Islet of Langerhans (tissue), 1 donor: Measurements from ENCODE around the gene TAF5L.
"Not testable (repeated sequence)": the region's sequence is repeated elsewhere in the genome, so short reads cannot be mapped to it uniquely, and the experiment has no call there.

Source experiments
- FAIRE-seq: peaks from one replicate; lab custom pipeline; 2011; peaks lifted over from hg19 to GRCh38; lab: Jason Lieb, UNC

Gene TAF5L

DNA sequence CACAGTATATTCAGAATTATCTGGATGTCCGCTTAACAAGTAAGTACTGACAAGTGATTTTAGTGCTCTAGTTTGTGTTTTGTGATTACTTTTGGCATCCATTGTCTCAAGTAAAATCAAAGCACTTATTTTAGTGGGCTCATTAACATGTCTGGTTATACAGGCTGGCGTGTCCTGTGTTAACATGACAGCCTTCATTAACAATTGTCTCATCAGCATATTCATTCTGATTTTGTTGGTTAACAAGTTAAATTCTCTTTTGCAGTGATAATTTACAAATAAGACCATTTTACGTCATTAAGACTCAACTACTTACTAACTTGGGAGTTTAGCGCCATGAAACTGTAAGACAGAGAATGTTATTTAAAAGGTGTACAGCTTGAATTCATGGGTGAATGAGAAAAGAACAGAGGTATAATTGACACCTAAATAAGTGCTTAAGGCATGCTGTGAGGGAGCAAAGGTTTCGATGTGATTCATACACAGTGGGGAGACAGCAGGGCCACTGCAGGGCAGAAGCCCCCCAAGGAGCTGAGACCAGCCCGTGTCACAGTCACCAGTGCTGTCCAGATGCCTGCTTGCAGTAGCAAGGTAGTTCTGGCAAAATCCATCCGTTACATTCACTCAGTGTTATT is 22.4 kb downstream of the TAF5L start:
- FAIRE-seq: no peak

DNA sequence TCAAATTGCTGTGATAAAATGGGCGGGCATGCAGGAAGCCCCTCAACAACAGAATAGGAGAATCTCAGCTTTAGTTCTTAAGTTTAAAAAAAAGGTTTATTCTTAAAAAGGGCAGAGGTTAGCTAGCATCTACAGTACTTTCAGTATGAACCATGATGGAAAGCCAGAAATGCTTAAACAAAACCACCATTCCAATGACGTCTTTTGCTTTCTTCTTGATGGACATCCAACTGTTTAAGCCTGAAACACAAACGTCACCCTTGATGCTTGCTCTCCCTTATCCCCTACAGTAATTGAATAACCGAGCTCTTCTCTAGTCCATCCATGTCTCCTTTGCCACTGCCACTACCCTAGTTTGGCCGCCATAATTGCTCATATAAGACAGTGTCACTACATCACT is 25.7 kb downstream of the TAF5L start:
- no peak for FAIRE-seq

- no peak for FAIRE-seq
Measured at GRCh38 chr1:229599218-229599954, 26.5 kb downstream of the TAF5L start.

- FAIRE-seq: no peak
Measured at GRCh38 chr1:229597877-229598276, 28.0 kb downstream of the TAF5L start.

DNA sequence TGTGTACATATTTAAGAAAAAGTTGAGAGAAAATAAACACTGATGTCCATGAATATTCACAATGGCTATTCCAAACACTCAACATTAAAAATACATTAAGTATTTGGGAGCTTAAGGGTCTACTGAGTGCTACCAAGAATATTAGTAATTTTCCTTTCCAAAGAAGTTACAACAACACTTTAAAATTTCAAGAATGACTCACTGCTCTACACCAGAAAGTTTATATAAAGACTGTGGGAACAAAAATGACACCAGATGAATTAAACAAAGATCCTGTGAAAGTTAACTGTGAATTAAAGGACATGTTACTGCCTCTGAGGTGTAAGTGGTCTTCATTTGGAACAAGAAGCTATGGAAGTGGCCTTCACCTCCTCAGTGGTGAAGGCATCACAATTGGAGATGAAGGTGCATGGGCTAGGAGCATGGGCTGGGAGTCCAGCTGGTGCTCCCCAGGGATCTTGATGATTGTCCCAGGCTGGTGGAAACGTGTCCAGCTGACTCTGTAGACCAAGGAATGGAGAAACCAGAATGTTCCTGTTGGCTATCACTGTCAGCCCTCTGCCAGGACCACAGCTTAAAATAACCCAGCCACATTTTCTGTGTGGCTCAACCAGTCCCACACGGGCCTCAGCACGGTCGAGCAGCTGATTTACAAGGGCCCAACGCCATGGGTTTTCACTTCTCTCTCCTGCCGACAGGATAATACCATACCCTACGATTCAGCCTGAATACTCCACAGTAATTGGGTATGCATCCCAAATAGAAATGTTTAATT is 28.8 kb downstream of the TAF5L start:
- FAIRE-seq: no peak

DNA sequence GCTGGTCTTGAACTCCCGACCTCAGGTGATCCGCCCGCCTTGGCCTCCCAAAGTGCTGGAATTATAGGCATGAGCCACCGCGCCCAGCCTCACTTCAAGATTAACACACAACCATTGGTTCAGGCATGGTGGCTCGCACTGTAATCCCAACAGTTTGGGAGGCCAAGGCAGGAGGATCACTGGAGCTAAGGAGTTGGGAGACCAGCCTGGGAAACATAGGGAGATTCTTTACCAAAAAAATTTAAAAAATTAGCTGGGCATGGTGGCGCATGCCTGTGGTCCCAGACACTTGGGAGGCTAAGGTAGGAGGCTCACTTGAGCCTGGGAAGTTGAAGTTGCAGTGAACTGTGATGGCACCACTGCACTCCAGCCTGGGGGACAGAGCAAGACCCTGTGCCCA is 30.0 kb downstream of the TAF5L start:
- FAIRE-seq: not testable (repeated sequence)

DNA sequence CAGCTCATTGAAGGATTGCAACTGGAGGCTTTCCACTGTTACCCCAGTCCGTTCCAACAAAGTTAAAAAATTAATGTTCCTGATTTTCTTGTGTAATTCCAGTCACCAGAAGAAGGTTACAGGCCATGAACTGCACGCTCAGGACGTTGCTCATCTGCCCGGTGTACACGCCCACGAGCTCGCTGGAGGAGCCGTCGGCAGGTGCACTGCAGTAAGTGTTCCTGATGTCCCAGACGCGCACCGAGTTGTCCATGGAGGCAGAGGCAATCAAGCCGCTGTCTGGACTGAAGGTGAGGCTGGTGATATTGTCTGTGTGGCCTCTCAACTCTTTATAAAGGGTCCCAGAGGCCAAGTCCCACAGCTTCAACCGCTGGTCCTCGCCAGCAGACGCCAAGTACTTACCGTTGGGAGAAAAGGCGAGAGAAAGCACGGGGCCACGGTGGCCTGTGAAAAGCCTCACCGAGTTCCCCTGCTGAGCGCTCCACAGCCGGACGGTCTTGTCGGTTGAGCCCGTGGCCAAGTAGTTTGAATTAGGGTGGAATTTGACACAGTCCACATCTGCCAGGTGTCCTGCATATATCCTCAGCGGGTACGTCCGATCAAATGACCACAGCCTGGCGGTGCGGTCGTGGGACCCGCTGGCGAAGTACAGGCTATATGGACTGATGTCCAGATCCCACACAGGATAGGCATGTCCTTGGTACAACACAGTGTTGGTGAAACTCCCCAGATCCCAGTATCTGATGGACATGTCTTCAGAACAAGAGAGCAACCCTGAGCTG is 31.5 kb downstream of the TAF5L start:
- no peak for FAIRE-seq

DNA sequence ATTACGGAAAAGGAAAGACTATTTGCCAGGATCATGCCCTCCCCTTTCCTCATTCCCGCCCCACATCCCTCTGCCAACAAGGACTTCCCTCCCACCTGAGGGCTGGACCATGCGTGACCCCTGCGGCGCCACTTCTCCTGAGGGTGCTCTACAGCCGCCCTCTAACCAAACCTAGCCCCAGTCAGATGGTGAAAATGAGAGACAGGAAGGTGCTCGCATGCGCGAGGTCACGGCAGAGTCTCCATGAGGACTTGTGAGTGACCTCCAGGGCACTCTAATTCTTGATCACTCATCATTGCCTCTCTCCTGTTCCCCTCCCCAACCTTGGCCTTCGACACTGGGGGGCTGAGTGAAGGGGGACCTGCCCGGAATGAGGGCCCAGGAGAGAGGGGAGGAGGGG is 32.1 kb downstream of the TAF5L start:
- FAIRE-seq: no peak

DNA sequence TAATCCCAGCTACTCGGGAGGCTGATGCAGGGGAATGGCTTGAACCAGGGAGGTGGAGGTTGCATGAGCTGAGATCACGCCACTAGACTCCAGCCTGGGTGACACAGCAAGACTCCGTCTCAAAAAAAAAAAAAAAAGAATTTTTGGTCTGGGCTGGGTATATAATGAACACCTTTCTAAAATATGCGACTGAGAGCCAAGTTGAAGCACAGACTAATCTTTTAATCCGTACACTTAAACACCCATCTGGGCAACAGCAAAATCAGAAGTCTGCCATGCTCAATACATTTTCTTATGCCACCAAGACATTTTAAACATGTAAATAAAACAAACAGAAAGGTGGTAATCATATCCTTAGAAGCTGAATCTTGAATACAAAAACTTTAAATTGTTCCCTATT is 35.8 kb downstream of the TAF5L start:
- no peak for FAIRE-seq

GRCh38 chr1:229585338-229585737 is 40.6 kb downstream of the TAF5L start:
- FAIRE-seq: no peak

DNA sequence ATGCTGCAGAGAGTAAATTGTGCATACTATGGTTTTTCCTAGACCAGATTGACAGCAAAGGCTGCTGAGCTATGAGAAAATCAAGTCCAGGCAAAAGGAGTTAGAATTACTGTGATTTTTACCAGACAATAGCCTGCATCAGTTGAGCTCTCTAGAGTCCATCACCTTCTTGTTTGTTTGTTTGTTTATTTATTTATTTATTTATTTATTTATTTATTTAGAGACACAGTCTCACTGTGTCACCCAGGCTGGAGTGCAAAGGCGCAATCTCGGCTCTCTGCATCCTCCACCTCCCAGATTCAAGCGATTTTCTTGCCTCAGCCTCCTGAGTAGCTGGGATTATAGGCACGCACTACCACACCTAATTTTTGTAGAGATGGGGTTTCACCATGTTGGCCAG is 43.2 kb downstream of the TAF5L start:
- FAIRE-seq: no peak

- FAIRE-seq: no peak
Measured at GRCh38 chr1:229582011-229582694, 43.8 kb downstream of the TAF5L start.

DNA sequence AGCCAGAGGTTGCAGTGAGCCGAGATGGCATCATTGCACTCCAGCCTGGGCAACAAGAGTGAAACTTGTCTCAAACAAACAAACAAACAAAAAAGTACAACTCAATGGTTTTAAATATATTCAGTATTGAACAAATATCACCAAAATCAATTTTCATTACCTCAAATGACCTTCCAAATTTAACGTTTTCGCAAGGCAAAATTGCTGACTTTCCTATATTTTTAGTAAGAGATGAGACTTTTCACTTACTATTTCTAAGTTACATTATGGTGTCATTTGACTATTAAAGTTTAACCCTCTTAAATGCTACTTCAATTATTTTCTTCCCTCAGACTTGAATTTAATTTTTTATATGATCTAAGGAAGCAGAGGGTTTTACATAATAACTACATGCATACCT is 44.4 kb downstream of the TAF5L start:
- no peak for FAIRE-seq

DNA sequence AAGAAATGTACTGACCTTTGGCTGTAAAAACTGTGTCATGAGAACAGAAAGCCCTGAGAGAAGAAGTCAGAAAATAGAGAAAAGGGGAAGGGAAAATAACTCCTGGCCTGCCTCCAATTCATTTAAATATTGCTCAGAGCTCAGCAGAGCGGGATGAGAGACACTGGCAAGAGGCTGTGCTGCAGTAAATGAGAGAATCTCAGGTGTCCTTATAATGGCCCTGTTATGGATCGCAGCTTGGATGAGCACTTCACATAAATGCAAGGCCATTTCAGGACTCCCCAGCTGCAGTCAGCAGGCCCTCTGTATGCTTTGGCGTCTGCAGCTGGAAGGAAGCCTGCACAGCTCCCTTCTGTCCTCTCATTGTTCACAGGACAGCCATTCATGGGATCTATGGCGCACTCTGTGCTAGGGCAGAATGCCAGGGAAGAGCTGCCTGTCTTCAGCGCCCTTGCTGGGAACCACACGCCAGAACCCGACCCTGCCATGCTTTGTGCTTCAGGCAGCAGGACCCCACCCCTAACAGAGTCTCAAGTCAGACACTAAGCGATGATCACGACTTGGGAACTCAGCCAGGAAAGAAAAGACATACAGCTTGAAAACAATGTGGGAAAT is 46.8 kb downstream of the TAF5L start:
- FAIRE-seq: no peak

DNA sequence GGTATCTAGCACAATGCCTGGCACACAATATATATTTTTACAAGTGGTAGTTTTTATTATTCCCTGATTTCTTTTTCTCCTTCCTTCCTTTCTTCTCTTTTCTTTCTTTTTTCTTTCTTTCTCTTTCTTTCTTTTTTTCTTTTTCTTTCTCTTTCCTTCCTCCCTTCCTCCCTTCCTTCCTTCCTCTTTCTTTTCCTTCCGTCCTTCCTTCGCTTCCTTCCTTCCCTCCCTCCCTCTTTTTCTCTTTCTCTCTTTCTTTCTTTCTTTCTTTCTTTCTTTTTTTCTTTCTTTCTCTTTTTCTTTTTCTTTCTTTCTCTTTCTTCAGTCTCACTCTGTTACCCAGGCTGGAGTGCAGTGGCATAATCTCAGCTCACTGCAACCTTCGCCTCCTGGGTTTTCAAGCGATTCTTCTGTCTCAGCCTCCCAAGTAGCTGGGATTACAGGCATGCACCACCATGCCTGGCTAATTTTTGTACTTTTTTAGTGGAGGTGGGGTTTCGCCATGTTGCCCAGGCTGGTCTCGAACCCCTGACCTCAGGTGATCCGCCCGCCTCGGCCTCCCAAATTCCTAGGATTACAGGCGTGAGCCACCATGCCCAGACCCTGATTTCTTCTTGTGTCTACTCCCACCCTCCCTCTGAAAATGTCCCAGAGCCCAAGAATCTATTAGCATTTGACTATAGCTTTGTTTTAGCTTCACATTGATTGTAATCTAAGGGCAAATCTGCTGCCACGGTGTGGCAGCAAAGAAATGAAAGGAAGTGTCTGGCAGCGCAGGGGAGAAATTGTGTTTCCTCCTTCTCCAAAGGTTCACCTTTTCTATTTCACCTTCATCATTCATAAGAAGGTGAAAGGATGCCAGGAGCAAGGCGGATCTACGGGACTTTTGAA is 47.5 kb downstream of the TAF5L start:
- no peak for FAIRE-seq

DNA sequence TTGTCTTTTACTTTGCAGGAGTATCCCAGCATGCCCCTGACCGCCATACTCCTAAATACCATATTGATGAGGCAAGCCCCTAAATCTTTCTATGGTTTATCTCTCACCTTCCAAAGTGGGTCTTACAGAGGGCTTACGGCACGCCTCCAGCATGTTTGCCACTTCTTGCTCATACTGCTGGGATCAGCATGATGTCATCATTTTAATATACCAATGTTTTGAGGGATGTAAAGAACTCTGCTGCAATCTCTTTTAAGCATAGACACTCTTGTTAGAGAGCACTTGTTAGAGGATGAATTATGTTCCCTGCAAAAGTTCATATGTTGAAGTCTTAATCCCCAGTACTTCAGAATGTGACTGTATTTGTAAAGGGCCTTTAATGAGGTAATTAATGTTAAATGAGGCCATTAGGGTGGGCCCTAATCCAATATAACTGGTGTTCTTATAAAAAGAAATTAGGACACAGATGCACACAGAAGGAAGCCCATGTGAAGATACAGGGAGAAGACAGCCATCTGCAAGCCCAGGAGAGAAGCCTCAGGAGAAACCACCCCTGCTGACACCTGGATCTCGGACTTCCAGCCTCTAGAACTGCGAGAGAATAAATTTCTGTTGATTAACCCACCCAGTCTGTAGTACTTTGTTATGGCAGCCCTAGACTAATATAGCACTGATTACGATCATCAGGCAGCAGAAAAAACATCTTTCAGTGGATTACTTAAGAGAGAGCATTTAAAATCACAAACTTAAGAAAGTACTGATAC is 51.1 kb downstream of the TAF5L start:
- no peak for FAIRE-seq

DNA sequence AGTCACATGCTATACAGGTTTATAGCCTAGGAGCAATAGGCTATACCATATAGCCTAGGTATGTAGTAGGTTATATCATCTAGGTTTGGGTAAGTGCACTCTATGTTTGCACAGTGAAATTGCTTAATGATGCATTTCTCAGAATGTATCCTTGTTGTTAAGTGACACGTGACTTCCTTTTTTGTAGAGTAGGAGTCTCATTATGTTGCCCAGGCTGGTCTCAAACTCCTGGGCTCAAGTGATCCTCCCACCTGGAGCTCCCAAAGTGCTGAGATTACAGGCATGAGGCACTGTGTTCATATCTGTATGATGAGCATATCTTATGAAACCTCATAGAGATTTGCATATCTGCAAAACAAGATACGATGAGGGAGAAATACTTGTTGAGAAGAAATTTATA is 53.6 kb downstream of the TAF5L start:
- FAIRE-seq: no peak

DNA sequence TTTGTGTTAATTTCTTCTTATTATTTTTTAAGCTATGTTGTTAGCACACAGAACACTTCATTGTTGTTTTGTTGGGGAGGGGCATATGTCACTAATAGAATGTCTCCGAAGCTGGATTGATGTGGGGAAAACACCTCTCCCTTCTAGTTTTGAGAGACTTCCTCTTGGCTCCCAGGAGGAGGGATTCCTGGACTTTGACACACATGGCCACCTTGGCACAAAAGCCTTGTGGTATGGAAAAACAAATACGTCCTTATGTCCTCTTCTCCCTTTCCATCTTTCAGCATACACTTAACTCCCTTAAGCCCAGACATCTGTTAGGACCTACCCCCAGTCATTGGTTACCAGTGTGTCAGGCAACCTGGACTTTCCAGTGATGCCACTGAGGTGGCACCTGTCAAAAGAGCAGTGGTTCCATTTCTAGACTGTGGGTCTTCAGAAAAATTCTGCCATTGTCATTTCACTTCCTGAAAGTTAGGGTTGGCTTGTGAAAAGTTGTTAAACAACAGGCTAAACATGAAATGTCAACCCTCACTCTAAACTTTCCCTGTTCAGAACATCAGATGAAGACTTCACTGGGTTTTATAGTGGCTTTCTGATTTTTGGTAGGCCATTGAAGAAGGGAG is 54.9 kb downstream of the TAF5L start:
- FAIRE-seq: no peak

GRCh38 chr1:229570305-229570704 is 55.6 kb downstream of the TAF5L start:
- no peak for FAIRE-seq
